ENCODE measurements around the gene THRSP. TPM values are rescaled to one million over a fixed set of nuclear protein-coding genes. Genes with fewer than 3 reads are reported as not detected.

The THRSP gene
- total RNA-seq, 1 experiment from 2014 or later, result 0.25 TPM

DNA sequence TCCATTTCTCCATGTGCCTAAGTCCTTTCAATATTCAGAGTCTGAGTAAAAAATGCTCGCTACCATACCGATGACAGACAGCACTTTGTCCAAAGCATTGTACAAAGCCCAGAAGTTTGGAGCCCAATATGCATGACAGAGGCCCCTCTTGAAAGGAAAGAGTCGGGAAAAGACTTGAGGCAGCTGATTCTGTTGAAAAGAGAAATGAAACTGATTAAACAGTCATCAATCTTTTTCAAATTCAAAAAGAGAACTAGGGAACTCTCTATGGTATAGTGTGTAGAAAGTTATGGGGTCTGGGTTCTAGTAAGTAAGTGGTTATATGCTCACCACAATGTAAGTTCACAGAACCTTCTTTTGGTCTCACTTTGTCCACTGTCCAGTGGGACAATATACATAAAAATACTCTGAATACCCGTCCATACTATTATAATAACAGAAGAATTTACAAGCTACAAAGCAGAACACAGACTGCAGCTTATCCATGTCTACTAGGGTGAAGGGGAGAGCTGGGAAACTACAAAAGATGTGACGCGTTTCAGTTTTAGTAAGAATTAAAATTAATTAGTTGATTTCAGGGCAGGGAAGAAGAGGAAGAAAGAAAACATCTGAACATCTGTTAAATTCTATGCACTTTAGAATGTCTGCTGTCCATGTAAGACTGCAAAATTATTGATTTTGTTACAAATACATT, 49.1 kb downstream of the THRSP start:
- no TSS peak for BruUV-seq (replicated peaks)
- H3K36me3 ChIP-seq (ENCODE audit: control insufficient read depth, insufficient read depth, low read length), result peaks cover 1% of the 10 kb centered on the region; the same call in 1 of the 2 replicates
- H3K27me3 Mint-ChIP-seq (ENCODE audit: insufficient read depth, unreplicated experiment), result no peaks in the 10 kb centered on the region
- no peaks in the 10 kb centered on the region for H3K4me1 ChIP-seq
- CTCF ChIA-PET, result no interaction called here
- H3K9me3 Mint-ChIP-seq (ENCODE audit: unreplicated experiment), result no peaks in the 10 kb centered on the region
- H3K27ac Mint-ChIP-seq (ENCODE audit: unreplicated experiment), result no peak overlapping the region
- TF ChIP-seq, protein P1, sequence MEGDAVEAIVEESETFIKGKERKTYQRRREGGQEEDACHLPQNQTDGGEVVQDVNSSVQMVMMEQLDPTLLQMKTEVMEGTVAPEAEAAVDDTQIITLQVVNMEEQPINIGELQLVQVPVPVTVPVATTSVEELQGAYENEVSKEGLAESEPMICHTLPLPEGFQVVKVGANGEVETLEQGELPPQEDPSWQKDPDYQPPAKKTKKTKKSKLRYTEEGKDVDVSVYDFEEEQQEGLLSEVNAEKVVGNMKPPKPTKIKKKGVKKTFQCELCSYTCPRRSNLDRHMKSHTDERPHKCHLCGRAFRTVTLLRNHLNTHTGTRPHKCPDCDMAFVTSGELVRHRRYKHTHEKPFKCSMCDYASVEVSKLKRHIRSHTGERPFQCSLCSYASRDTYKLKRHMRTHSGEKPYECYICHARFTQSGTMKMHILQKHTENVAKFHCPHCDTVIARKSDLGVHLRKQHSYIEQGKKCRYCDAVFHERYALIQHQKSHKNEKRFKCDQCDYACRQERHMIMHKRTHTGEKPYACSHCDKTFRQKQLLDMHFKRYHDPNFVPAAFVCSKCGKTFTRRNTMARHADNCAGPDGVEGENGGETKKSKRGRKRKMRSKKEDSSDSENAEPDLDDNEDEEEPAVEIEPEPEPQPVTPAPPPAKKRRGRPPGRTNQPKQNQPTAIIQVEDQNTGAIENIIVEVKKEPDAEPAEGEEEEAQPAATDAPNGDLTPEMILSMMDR (IDR thresholded peaks at IDR 0.05; ENCODE audit: insufficient read depth in 1 of 2, low read depth in 1 of 2, low read length in 1 of 2, severe bottlenecking in 1 of 2, unreplicated experiment in 1 of 2), result no peak
- H3K4me3 Mint-ChIP-seq (ENCODE audit: unreplicated experiment), result no peak overlapping the region
- H3K9me3 ChIP-seq, result no peaks in the 10 kb centered on the region
- H3K4me1 Mint-ChIP-seq (ENCODE audit: low read depth, unreplicated experiment), result peaks cover 6% of the 10 kb centered on the region
- POLR2A ChIA-PET, result no interaction called here
- peaks cover 47% of the 10 kb centered on the region for H3K36me3 Mint-ChIP-seq (ENCODE audit: insufficient read depth, unreplicated experiment)
- no peak overlapping the region for H3K4me3 ChIP-seq (ENCODE audit: low read depth, low read length)
- intact Hi-C loops (cut with micrococcal nuclease; ENCODE audit: unreplicated experiment), result loop anchor here (10.0 kb wide), 1 partner anchor 218 kb away; no protein-coding TSS in a partner anchor
- DNase-seq, result no peak
- H3K27me3 ChIP-seq (replicated peaks; ENCODE audit: control insufficient read depth, insufficient read depth, low read length), result no peaks in the 10 kb centered on the region

Other genes with a start within 250 kb of the THRSP start
- gene RSF1, start 243.1 kb upstream of the THRSP start, total RNA-seq (2022), result 108 and 121 TPM in 2 replicates
- gene AAMDC, start 242.7 kb upstream of the THRSP start, total RNA-seq (2022), result 87.7 and 89.7 TPM in 2 replicates
- gene INTS4, start 69.2 kb upstream of the THRSP start, total RNA-seq (2022), result 86.7 and 88.7 TPM in 2 replicates
- gene KCTD14, start 40.6 kb upstream of the THRSP start, total RNA-seq (2022), result 8.2 and 9.1 TPM in 2 replicates
- gene NDUFC2, start 16.0 kb downstream of the THRSP start, total RNA-seq (2022), result 732 and 805 TPM in 2 replicates
- 188 and 191 TPM in 2 replicates for gene ALG8, start 75.8 kb downstream of the THRSP start, total RNA-seq (2022)
- gene KCTD21, start 124.8 kb downstream of the THRSP start, total RNA-seq (2022), result 6.4 and 10.4 TPM in 2 replicates
- gene USP35, start 125.1 kb downstream of the THRSP start, total RNA-seq (2022), result 10.7 and 11.3 TPM in 2 replicates